Measurements from ENCODE around the gene DNAJC25. TPM values are rescaled to one million over a fixed set of nuclear protein-coding genes. Genes with fewer than 3 reads are reported as not detected.

Gene DNAJC25
- total and polyA plus RNA-seq, 2 of the 13 experiments (the other 11 are each of a cell fraction or from before 2014, with no cell fraction given), result 5.7 to 10.2 TPM

DNA sequence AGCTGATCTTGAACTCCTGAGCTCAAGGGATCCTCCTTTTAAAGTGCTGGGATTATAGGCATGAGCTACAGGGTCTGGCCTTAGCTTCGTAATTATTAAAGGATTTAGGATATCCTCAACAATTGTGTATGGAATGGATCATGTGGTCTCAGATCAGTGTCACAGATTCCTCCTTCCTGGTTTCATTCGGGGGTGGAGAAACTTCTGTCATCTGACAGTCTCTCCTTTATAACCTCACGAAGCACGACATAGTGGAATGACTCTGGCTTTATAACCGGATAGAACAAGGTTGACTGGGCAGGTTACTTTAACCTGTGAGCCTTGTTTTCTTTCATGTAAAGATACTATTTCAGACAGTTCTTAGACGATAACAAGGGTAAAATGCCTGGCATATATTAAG, 25.9 kb downstream of the DNAJC25 start:
- Histone ChIP-seq H3K9me3 (ENCODE audit: low read length) (no peaks in the 10 kb centered on the region), H3K27ac (ENCODE audit: extremely low read length, insufficient read depth, low read length) (no peak overlapping the region), H2AFZ (ENCODE audit: low read length) (no peak overlapping the region), H3K36me3 (replicated peaks in 1 of 2; ENCODE audit: control insufficient read depth in 1 of 2, insufficient read depth in 2 of 2, low read length in 2 of 2) (no peaks in the 10 kb centered on the region), H3K9ac (ENCODE audit: insufficient read depth, low read depth, low read length) (no peak overlapping the region), H3K4me2 (ENCODE audit: low read depth, low read length) (no peak overlapping the region), H3K27me3 (ENCODE audit: control insufficient read depth in 1 of 2, insufficient read depth in 2 of 2, low read length in 2 of 2) (no peaks in the 10 kb centered on the region; a peak in 1 of 5 replicates), H4K20me1 (ENCODE audit: insufficient read depth, low read length) (no peaks in the 10 kb centered on the region), H3K4me3 (replicated peaks in 1 of 3; ENCODE audit: insufficient read depth in 1 of 3, low read depth in 2 of 3, low read length in 3 of 3) (no peak overlapping the region), H3K4me1 (ENCODE audit: insufficient read depth, low read length) (peaks cover 7% of the 10 kb centered on the region; the same call in 1 of the 2 replicates), H3K79me2 (ENCODE audit: insufficient read depth, low read length) (peaks cover 2% of the 10 kb centered on the region)
- FAIRE-seq (no peak), ATAC-seq (no peak), DNase-seq (ENCODE audit: low spot score) (no peak)
- BruUV-seq (replicated peaks), result no TSS peak
- in situ Hi-C loops (cut with HindIII; ENCODE audit: extremely low pct_ligation_motif_present, low pct_unique_long_range_greater_than_20kb) (no loop called here), intact Hi-C loops (cut with micrococcal nuclease; ENCODE audit: unreplicated experiment) (no loop called here)
- ChIA-PET POLR2A (no interaction called here), CTCF (ENCODE audit: low intra/inter-chr PET ratio, low total read pairs) (no interaction called here)
- no peak for TF ChIP-seq REPIN1 (CRISPR knock-in tag; IDR thresholded peaks at IDR 0.05; ENCODE audit: borderline replicate concordance, low read depth)
- TF ChIP-seq ZNF891 (CRISPR knock-in tag; IDR thresholded peaks at IDR 0.05), result no peak
- TF ChIP-seq ZNF629 (CRISPR knock-in tag; conservative IDR thresholded peaks at IDR 0.05), result no peak
- TF ChIP-seq ZMYM4 (CRISPR knock-in tag; IDR thresholded peaks at IDR 0.05), result no peak
- TF ChIP-seq ZNF761 (CRISPR knock-in tag; conservative IDR thresholded peaks at IDR 0.05), result no peak
- TF ChIP-seq SCMH1 (CRISPR knock-in tag; IDR thresholded peaks at IDR 0.05; ENCODE audit: borderline replicate concordance), result no peak
- TF ChIP-seq, protein P1, sequence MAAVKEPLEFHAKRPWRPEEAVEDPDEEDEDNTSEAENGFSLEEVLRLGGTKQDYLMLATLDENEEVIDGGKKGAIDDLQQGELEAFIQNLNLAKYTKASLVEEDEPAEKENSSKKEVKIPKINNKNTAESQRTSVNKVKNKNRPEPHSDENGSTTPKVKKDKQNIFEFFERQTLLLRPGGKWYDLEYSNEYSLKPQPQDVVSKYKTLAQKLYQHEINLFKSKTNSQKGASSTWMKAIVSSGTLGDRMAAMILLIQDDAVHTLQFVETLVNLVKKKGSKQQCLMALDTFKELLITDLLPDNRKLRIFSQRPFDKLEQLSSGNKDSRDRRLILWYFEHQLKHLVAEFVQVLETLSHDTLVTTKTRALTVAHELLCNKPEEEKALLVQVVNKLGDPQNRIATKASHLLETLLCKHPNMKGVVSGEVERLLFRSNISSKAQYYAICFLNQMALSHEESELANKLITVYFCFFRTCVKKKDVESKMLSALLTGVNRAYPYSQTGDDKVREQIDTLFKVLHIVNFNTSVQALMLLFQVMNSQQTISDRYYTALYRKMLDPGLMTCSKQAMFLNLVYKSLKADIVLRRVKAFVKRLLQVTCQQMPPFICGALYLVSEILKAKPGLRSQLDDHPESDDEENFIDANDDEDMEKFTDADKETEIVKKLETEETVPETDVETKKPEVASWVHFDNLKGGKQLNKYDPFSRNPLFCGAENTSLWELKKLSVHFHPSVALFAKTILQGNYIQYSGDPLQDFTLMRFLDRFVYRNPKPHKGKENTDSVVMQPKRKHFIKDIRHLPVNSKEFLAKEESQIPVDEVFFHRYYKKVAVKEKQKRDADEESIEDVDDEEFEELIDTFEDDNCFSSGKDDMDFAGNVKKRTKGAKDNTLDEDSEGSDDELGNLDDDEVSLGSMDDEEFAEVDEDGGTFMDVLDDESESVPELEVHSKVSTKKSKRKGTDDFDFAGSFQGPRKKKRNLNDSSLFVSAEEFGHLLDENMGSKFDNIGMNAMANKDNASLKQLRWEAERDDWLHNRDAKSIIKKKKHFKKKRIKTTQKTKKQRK (IDR thresholded peaks at IDR 0.05; ENCODE audit: low read length), result no peak
- TF ChIP-seq FLYWCH1 (CRISPR knock-in tag; IDR thresholded peaks at IDR 0.05), result no peak
- TF ChIP-seq, protein P2, sequence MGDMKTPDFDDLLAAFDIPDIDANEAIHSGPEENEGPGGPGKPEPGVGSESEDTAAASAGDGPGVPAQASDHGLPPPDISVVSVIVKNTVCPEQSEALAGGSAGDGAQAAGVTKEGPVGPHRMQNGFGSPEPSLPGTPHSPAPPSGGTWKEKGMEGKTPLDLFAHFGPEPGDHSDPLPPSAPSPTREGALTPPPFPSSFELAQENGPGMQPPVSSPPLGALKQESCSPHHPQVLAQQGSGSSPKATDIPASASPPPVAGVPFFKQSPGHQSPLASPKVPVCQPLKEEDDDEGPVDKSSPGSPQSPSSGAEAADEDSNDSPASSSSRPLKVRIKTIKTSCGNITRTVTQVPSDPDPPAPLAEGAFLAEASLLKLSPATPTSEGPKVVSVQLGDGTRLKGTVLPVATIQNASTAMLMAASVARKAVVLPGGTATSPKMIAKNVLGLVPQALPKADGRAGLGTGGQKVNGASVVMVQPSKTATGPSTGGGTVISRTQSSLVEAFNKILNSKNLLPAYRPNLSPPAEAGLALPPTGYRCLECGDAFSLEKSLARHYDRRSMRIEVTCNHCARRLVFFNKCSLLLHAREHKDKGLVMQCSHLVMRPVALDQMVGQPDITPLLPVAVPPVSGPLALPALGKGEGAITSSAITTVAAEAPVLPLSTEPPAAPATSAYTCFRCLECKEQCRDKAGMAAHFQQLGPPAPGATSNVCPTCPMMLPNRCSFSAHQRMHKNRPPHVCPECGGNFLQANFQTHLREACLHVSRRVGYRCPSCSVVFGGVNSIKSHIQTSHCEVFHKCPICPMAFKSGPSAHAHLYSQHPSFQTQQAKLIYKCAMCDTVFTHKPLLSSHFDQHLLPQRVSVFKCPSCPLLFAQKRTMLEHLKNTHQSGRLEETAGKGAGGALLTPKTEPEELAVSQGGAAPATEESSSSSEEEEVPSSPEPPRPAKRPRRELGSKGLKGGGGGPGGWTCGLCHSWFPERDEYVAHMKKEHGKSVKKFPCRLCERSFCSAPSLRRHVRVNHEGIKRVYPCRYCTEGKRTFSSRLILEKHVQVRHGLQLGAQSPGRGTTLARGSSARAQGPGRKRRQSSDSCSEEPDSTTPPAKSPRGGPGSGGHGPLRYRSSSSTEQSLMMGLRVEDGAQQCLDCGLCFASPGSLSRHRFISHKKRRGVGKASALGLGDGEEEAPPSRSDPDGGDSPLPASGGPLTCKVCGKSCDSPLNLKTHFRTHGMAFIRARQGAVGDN (CRISPR knock-in tag; IDR thresholded peaks at IDR 0.05), result no peak
- 75% methylated on average over 6 of the region's 6 CpGs for WGBS (ENCODE audit: low lambda C conversion rate)

Data from HepG2 (cell line).